Endothelial cell of umbilical vein (primary cell): Measurements from ENCODE around the gene HDAC4. TPM values are rescaled to one million over a fixed set of nuclear protein-coding genes. Genes with fewer than 3 reads are reported as not detected.

ENCODE experiments used
- BruUV-seq: library from RNA; stranded (reverse); fragments of 400-500 nt; replicated peaks from 2 replicates; lab custom pipeline; 2021; lab: Mats Ljungman, UMichigan
- CTCF ChIA-PET: fragments of 300-600, 350-600 bp; sonication (Branson Sonifier 250); formaldehyde crosslinking; loops from one replicate; lab custom pipeline; 2021; ENCODE audit warnings: antibody characterized with exemption, inconsistent platforms; lab: Charles Lee
- POLR2A ChIA-PET: fragments of 300-600, 350-600 bp; sonication (Branson Sonifier 250); formaldehyde crosslinking; loops from one replicate; lab custom pipeline; 2021; ENCODE audit warnings: antibody characterized with exemption, inconsistent platforms; lab: Charles Lee
- DNase-seq: peaks from one replicate; pipeline ENCODE4 v3.0.0-alpha.2; 2011; ENCODE audit warnings: low read depth, low spot score
- FAIRE-seq: peaks from 2 replicates; lab custom pipeline; 2011; peaks lifted over from hg19 to GRCh38; lab: Jason Lieb, UNC
- H2AFZ ChIP-seq: 2 replicates; pipeline ENCODE4 v1.6.0; 2012; ENCODE audit warnings: low read depth, low read length, control low read depth, inconsistent platforms
- H3K27ac ChIP-seq: 2 replicates; pipeline ENCODE4 v1.5.1; 2011; ENCODE audit warnings: low read depth, mild to moderate bottlenecking, control low read depth, low read length, moderate library complexity; ENCODE audit not compliant: insufficient read depth
- H3K27me3 ChIP-seq, 2 experiments: 2 replicates each; pipeline versions ENCODE4 v1.6.0 to v1.6.1; 2011; ENCODE audit warnings: low read length in 2 of 2, mixed read lengths in 1 of 2; ENCODE audit not compliant: control insufficient read depth in 2 of 2, insufficient read depth in 2 of 2
- H3K36me3 ChIP-seq, 2 experiments: 2 replicates in 1 of 2; 3 replicates in 1 of 2; pipeline ENCODE4 v1.5.1; 2011; ENCODE audit warnings: low read length in 2 of 2, mild to moderate bottlenecking in 1 of 2, moderate library complexity in 1 of 2; ENCODE audit not compliant: control insufficient read depth in 2 of 2, insufficient read depth in 2 of 2; ENCODE audit errors: extremely low read depth in 1 of 2
- H3K4me1 ChIP-seq: 3 replicates; pipeline ENCODE4 v1.5.1; 2011; ENCODE audit warnings: mild to moderate bottlenecking, low read length; ENCODE audit not compliant: control insufficient read depth, insufficient read depth; ENCODE audit errors: extremely low read depth
- H3K4me2 ChIP-seq: 2 replicates; pipeline ENCODE4 v1.6.1; 2011; ENCODE audit warnings: low read length, control low read depth, mixed read lengths; ENCODE audit not compliant: insufficient read depth
- H3K4me3 ChIP-seq, 3 experiments: fragments of 200-600 bp in 1 of 3; sonication (generic), shearing (Covaris generic) in 1 of 3; replicated peaks in 1 of 3; 2 replicates each; pipeline ENCODE4 v1.5.1; 2011 to 2016; ENCODE audit warnings: control low read depth in 3 of 3, low read length in 3 of 3, mild to moderate bottlenecking in 2 of 3, inconsistent platforms in 1 of 3, low read depth in 1 of 3, moderate library complexity in 1 of 3; ENCODE audit not compliant: insufficient read depth in 1 of 3
- H3K79me2 ChIP-seq: 2 replicates; pipeline ENCODE4 v1.6.0; 2012; ENCODE audit warnings: low read length, inconsistent platforms; ENCODE audit not compliant: control insufficient read depth, insufficient read depth
- H3K9ac ChIP-seq: replicated peaks from 2 replicates; pipeline ENCODE3; 2011; ENCODE audit warnings: low read length, control low read depth; ENCODE audit not compliant: insufficient read depth; ENCODE audit errors: extremely low read depth
- H3K9me1 ChIP-seq: replicated peaks from 3 replicates; pipeline ENCODE4 v1.6.0; 2011; ENCODE audit warnings: mild to moderate bottlenecking, low read length; ENCODE audit not compliant: control insufficient read depth, insufficient read depth; ENCODE audit errors: extremely low read depth
- H3K9me3 ChIP-seq: replicated peaks from 2 replicates; pipeline ENCODE4 v1.5.1; 2012; ENCODE audit warnings: low read length, inconsistent platforms; ENCODE audit not compliant: control insufficient read depth, insufficient read depth
- H4K20me1 ChIP-seq: replicated peaks from 2 replicates; pipeline ENCODE3; 2011; ENCODE audit warnings: mild to moderate bottlenecking, low read length; ENCODE audit not compliant: control insufficient read depth, insufficient read depth; ENCODE audit errors: extremely low read depth
- EZH2 ChIP-seq: IDR thresholded peaks from 2 replicates; pipeline ENCODE4 v1.6.1; 2012; ENCODE audit warnings: borderline replicate concordance, low read depth, mild to moderate bottlenecking, moderate library complexity, low read length, inconsistent platforms; ENCODE audit not compliant: severe bottlenecking
- FOS ChIP-seq: IDR thresholded peaks from 2 replicates; pipeline ENCODE4 v1.6.1; 2011; ENCODE audit warnings: mild to moderate bottlenecking, low read length, moderate library complexity, borderline replicate concordance; ENCODE audit not compliant: insufficient read depth
- GATA2 ChIP-seq: IDR thresholded peaks from 2 replicates; pipeline ENCODE4 v1.7.0; 2011; ENCODE audit warnings: low read depth, mild to moderate bottlenecking, moderate library complexity, mixed read lengths, low read length; ENCODE audit not compliant: insufficient read length, insufficient read depth
- JUN ChIP-seq: IDR thresholded peaks from 2 replicates; pipeline ENCODE4 v1.6.1; 2011; ENCODE audit warnings: borderline replicate concordance, low read depth; ENCODE audit not compliant: insufficient read length, insufficient read depth
- MYC ChIP-seq: IDR thresholded peaks from one replicate; pipeline ENCODE4 v1.6.1; 2011; ENCODE audit warnings: mild to moderate bottlenecking, low read depth, low read length
- POLR2A ChIP-seq: IDR thresholded peaks from 2 replicates; pipeline ENCODE4 v1.6.1; 2012; ENCODE audit warnings: low read depth, mild to moderate bottlenecking, control low read depth, low read length
- POLR2AphosphoS5 ChIP-seq: IDR thresholded peaks from 2 replicates; pipeline ENCODE4 v1.6.1; 2012; ENCODE audit warnings: low read depth, mild to moderate bottlenecking, control low read depth, low read length, moderate library complexity; ENCODE audit not compliant: insufficient read depth
- dilution Hi-C: fragments of 300-500 bp; cut with MboI; formaldehyde crosslinking; loops from one replicate; pipeline ENCODE4 v1.15.0; 2019; ENCODE audit warnings: low sequenced_read_pairs; ENCODE audit not compliant: extremely low pct_ligation_motif_present
- intact Hi-C: fragments of 100-400 bp; cut with micrococcal nuclease; formaldehyde crosslinking; loops from one replicate; pipeline ENCODE4 v1.10.0; 2022
- polyA plus RNA-seq, 4 experiments: library from polyadenylated mRNA; depleted of rRNA in 3 of 4; stranded (reverse) in 3 of 4; unstranded in 1 of 4; fragments of >200 nt; gene quantifications; 2 replicates each; pipeline versions ENCODE4 v1.2.1 to v1.2.3, GENCODE V29; 2011 to 2012; ENCODE audit warnings: missing spikeins in 1 of 4
- total RNA-seq: library from RNA; stranded (reverse); gene quantifications from 2 replicates; pipeline ENCODE4 v1.2.3, GENCODE V29; 2021
- TF ChIP-seq, protein P1 (sequence below): IDR thresholded peaks from 2 replicates; pipeline ENCODE4 v1.6.1; 2011; ENCODE audit not compliant: insufficient read depth, insufficient read length
- TF ChIP-seq, protein P2 (sequence below), 2 donors: IDR thresholded peaks; 1 replicate in 1 of 2; 2 replicates in 1 of 2; pipeline ENCODE4 v1.5.1; 2011; ENCODE audit warnings: low read length in 2 of 2, mild to moderate bottlenecking in 2 of 2, moderate library complexity in 2 of 2, control low read depth in 1 of 2, inconsistent platforms in 1 of 2, low read depth in 1 of 2; ENCODE audit not compliant: insufficient read depth in 1 of 2; ENCODE audit errors: extremely low read depth in 1 of 2

HDAC4 gene
- total and polyA plus RNA-seq, 2 donors (not counting 3 experiments of a cell fraction or from before 2014, with no cell fraction given): 13.4 to 33.0 TPM

DNA sequence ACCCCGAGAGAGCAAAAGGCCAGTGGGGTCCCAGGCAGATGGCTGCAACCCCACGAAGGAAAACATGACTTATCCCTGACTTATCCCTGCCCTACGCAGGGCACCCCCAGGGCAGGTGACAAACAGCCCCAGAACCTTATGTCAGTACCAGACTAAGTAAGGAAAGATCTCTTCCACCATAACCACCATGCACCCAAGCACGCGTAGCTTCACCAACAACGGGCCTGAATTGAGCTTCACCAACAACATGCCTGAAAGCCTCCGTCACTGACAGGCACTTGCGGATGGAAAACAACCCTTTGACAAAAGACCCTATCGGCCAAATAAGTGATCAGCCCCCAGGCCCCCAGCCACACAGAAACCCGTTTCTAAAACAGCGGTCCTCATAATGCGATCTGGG lies 34.1 kb downstream of the HDAC4 start:
- Histone ChIP-seq H3K4me3 (no peak overlapping the region), H2AFZ (no peak overlapping the region), H3K79me2 (no peaks in the 10 kb centered on the region), H3K9me1 (no peaks in the 10 kb centered on the region), H3K27me3 (no peaks in the 10 kb centered on the region), H3K9ac (no peak overlapping the region), H3K9me3 (no peaks in the 10 kb centered on the region), H3K4me2 (no peak overlapping the region), H4K20me1 (no peaks in the 10 kb centered on the region), H3K4me1 (no peaks in the 10 kb centered on the region), H3K27ac (no peak overlapping the region), H3K36me3 (no peaks in the 10 kb centered on the region)
- ChIA-PET CTCF (no interaction called here), POLR2A (no interaction called here)
- no peak for FAIRE-seq
- DNase-seq: no peak
- no TSS peak for BruUV-seq
- intact Hi-C loops (no loop called here), dilution Hi-C loops (no loop called here)
- TF ChIP-seq EZH2 (no peak), GATA2 (no peak), FOS (no peak), JUN (no peak), MYC (no peak)
- TF ChIP-seq, protein P1, sequence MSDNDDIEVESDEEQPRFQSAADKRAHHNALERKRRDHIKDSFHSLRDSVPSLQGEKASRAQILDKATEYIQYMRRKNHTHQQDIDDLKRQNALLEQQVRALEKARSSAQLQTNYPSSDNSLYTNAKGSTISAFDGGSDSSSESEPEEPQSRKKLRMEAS: no peak

DNA sequence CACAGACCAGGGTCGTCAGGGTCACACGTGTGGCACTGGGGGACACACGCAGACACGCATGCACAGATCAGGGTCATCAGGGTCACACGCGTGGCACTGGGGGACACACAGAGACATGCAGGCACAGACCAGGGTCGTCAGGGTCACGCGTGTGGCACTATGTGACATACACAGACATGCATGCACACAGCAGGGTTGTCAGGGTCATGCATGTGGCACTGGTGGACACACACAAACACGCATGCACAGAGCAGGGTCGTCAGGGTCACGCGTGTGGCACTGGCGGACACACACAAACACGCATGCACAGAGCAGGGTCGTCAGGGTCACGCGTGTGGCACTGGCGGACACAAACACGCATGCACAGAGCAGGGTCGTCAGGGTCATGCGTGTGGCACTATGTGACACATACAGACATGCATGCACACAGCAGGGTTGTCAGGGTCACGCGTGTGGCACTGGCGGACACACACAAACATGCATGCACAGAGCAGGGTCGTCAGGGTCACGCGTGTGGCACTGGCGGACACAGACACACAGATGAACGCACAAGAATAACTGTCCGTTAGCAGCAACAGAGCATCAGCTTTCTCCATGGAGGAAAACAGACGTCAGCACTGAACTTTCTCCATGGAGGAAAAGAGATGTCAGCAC lies 34.9 kb downstream of the HDAC4 start:
- Histone ChIP-seq H4K20me1 (no peaks in the 10 kb centered on the region), H3K27me3 (no peaks in the 10 kb centered on the region), H3K9me3 (no peaks in the 10 kb centered on the region), H3K4me3 (no peak overlapping the region), H3K4me1 (no peaks in the 10 kb centered on the region), H3K9ac (no peak overlapping the region), H3K27ac (no peak overlapping the region), H3K4me2 (no peak overlapping the region), H3K36me3 (no peaks in the 10 kb centered on the region), H3K79me2 (no peaks in the 10 kb centered on the region), H3K9me1 (no peaks in the 10 kb centered on the region), H2AFZ (no peak overlapping the region)
- BruUV-seq: no TSS peak
- TF ChIP-seq, protein P1: no peak
- TF ChIP-seq JUN (no peak), POLR2A (no peak), EZH2 (no peak), FOS (no peak), GATA2 (no peak), POLR2AphosphoS5 (no peak), MYC (no peak)
- TF ChIP-seq, protein P2, sequence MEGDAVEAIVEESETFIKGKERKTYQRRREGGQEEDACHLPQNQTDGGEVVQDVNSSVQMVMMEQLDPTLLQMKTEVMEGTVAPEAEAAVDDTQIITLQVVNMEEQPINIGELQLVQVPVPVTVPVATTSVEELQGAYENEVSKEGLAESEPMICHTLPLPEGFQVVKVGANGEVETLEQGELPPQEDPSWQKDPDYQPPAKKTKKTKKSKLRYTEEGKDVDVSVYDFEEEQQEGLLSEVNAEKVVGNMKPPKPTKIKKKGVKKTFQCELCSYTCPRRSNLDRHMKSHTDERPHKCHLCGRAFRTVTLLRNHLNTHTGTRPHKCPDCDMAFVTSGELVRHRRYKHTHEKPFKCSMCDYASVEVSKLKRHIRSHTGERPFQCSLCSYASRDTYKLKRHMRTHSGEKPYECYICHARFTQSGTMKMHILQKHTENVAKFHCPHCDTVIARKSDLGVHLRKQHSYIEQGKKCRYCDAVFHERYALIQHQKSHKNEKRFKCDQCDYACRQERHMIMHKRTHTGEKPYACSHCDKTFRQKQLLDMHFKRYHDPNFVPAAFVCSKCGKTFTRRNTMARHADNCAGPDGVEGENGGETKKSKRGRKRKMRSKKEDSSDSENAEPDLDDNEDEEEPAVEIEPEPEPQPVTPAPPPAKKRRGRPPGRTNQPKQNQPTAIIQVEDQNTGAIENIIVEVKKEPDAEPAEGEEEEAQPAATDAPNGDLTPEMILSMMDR (IDR thresholded peaks at IDR 0.05; ENCODE audit: extremely low read depth in 1 of 2, insufficient read depth in 1 of 2, low read depth in 1 of 2, low read length in 2 of 2): no peak
- no peak for FAIRE-seq
- intact Hi-C loops: no loop called here
- ChIA-PET CTCF (no interaction called here), POLR2A (no interaction called here)
- no peak for DNase-seq
- dilution Hi-C loops: no loop called here
